ENCODE measurements around the gene EHMT1.

The EHMT1 gene

DNA sequence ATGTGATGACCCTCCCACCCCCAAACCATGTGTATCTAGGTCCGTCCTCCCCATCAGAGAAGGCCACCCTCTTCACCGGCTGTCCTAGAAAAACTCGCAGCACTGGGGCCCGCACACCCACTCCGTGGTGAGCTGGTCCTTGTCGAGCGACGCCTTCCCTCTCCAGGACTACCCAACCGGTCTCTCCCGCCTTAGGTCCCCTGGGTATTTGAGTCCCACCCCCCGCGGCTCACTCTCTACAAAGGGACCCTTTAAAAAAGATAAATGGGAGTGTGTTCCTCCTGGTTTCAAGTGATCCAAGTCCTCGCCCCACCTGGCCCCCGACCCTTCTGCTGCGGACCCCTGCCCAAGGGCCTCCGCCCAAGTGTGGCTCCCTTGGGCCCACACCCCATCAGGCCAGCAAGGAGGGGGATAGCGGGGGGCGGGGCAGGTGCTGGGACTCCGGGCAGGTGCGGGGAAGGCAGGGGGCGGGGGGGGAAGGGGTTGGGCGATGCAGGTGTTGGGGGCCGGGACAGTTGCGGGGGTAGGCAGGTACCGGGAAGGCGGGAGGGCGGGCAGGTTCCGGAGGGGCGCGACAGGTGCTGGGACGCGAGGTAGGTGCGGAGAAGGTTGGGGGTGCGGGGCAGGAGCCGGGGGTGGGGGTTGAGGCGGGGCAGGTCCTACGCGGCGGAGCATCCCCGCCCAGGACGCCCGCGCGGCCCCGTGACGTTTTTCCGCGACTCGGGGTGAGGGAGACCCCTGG is 14.3 kb upstream of the EHMT1 start:
- DNase-seq (ENCODE audit: low spot score) = no peak
- TF ChIP-seq, protein P1, sequence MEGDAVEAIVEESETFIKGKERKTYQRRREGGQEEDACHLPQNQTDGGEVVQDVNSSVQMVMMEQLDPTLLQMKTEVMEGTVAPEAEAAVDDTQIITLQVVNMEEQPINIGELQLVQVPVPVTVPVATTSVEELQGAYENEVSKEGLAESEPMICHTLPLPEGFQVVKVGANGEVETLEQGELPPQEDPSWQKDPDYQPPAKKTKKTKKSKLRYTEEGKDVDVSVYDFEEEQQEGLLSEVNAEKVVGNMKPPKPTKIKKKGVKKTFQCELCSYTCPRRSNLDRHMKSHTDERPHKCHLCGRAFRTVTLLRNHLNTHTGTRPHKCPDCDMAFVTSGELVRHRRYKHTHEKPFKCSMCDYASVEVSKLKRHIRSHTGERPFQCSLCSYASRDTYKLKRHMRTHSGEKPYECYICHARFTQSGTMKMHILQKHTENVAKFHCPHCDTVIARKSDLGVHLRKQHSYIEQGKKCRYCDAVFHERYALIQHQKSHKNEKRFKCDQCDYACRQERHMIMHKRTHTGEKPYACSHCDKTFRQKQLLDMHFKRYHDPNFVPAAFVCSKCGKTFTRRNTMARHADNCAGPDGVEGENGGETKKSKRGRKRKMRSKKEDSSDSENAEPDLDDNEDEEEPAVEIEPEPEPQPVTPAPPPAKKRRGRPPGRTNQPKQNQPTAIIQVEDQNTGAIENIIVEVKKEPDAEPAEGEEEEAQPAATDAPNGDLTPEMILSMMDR (IDR thresholded peaks at IDR 0.05; ENCODE audit: extremely low read depth, missing control alignments) = no peak

- TF ChIP-seq, protein P1 (IDR thresholded peaks at IDR 0.05; ENCODE audit: extremely low read depth, missing control alignments) = no peak
- DNase-seq (ENCODE audit: low spot score) = peak; percentile 100
Observed at GRCh38 chr9:137605121-137606004, 13.4 kb upstream of the EHMT1 start, which contains the start of gene ARRDC1. TSS of gene ARRDC1 (plus strand) at chr9:137605686. CDS start at chr9:137605718, 32 bp downstream.

- DNase-seq (ENCODE audit: low spot score) = no peak
- TF ChIP-seq, protein P1 (IDR thresholded peaks at IDR 0.05; ENCODE audit: extremely low read depth, missing control alignments) = no peak
Observed at GRCh38 chr9:137606005-137606621, 12.7 kb upstream of the EHMT1 start.

GRCh38 chr9:137606734-137607138 is 12.1 kb upstream of the EHMT1 start:
- TF ChIP-seq, protein P1 (IDR thresholded peaks at IDR 0.05; ENCODE audit: extremely low read depth, missing control alignments) = no peak

GRCh38 chr9:137607141-137607857 is 11.5 kb upstream of the EHMT1 start:
- TF ChIP-seq, protein P1 (IDR thresholded peaks at IDR 0.05; ENCODE audit: extremely low read depth, missing control alignments) = no peak
- DNase-seq (ENCODE audit: low spot score) = no peak

More at GRCh38 chr9:137606734-137607138, 12.1 kb upstream of the EHMT1 start:
- no peak for DNase-seq (ENCODE audit: low spot score)

DNA sequence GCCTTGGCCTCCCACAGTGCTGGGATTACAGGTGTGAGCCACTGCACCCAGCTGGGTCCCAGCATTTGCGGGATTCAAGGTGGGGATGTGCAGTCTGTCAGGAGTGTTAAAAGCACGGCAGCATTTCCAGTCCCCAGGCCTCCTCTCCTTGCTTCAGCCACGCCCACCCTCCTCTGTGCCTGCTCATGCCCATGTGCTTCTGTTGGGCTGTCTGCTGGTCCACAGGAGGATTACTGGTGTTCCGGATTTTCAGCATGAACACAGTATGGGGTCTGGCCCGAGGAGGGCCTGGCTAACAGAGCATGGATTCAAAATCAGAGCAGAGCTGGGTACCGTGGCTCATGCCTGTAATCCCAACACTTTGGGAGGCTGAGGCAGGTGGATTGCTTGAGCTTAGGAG is 7.9 kb upstream of the EHMT1 start:
- TF ChIP-seq, protein P1 (IDR thresholded peaks at IDR 0.05; ENCODE audit: extremely low read depth, missing control alignments) = no peak
- DNase-seq (ENCODE audit: low spot score) = no peak
